ENCODE data around the gene ALDH4A1.
"Not testable (repeated sequence)": the region's sequence is repeated elsewhere in the genome, so short reads cannot be mapped to it uniquely, and the experiment has no call there.

Gene ALDH4A1

DNA sequence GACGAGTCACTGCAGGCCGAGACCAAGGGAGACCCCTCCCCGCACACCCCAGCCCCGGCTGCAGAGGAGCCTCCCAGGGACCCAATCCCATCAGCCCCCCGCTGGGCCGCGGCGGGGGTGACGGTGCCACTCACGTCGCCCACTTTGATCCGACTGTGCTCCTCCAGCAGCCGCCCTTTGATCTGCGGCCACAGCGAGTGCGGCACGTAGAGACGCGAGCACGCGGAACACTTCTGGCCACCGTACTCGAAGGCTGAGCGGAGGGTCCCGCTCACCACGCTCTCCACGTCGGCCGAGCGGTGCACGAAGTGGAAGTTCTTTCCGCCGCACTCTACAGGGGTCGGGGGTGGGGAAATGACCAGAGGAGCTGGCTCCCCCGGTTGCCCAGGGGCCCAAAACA is 25.1 kb downstream of the ALDH4A1 start:
- no peak for DNase-seq (ENCODE audit: low read depth)

GRCh38 chr1:18876210-18876609 is 26.1 kb downstream of the ALDH4A1 start:
- DNase-seq (ENCODE audit: low read depth): no peak

- DNase-seq (ENCODE audit: low read depth): no peak
These were observed 26.6 kb downstream of the ALDH4A1 start for GRCh38 chr1:18875796-18876128.

GRCh38 chr1:18875107-18875795 is 27.1 kb downstream of the ALDH4A1 start:
- DNase-seq (ENCODE audit: low read depth): peak; percentile 61

GRCh38 chr1:18874600-18874999 is 27.8 kb downstream of the ALDH4A1 start:
- no peak for DNase-seq (ENCODE audit: low read depth)

DNA sequence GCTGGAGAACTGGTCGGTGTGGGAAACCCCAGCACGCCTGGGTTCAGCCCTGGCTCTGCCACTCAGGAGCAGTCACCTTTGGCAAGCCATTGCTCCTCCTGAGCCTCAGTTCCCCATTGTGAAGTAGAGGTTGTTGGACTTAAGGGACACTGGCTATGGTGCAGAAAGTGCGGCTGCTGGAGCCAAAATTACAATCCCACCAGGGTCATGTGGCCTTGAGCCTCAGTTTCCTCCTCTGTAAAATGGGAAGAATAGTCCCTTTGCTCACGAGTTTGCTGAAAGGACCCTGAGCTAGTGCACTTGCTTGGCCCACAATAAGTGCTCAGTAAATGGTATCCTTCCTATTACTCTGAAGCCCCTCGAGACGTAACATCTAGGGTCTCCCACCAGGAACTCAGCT is 28.3 kb downstream of the ALDH4A1 start:
- no peak for DNase-seq (ENCODE audit: low read depth)

GRCh38 chr1:18872071-18872611 is 30.2 kb downstream of the ALDH4A1 start:
- no peak for DNase-seq (ENCODE audit: low read depth)

- no peak for DNase-seq (ENCODE audit: low read depth)
These were observed 30.8 kb downstream of the ALDH4A1 start for GRCh38 chr1:18871401-18872070.

GRCh38 chr1:18870957-18871356 is 31.4 kb downstream of the ALDH4A1 start:
- no peak for DNase-seq (ENCODE audit: low read depth)

DNA sequence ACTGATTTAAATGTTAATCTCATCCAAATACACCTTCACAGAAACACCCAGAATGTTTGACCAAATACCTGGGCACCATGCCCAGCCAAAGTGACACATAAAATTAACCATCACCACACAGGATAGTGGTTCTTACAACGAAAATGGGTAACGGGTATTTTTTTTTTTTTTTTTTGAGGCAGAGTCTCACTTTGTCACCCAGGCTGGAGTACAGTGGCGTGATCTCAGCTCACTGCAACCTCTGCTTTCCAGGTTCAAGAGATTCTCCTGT is 31.8 kb downstream of the ALDH4A1 start:
- not testable (repeated sequence) for DNase-seq (ENCODE audit: low read depth)

GRCh38 chr1:18869847-18870594 is 32.3 kb downstream of the ALDH4A1 start:
- no peak for DNase-seq (ENCODE audit: low read depth)

DNA sequence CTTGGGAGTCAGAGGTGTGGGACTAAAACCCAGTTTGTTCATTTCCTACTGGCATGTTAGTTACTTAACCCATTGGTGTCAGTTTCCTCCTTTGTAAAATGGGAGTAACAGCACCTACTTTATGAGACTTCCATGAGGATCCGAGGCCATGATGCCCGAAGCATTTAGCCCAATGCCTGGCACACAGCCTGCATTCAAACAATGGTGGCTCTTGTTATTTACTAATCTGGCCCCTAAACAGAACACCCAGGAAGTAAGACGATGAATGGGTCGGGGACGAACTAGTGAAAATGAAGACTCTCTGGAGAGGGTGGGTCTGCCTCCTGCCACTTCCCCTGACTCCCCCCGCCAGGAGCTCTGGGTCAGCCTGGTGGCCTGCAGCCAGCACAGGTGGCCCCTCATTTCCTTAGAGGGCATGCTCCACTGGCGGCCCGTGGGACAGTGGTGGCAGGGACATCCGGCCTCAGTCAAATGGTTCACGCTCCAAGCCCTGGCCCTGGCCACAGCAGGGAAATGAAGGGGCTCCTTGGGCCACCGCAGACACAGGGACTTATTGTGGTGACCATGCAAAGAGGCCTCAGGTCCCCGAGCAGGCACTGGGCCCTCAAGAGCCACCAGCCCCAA is 33.4 kb downstream of the ALDH4A1 start:
- no peak for DNase-seq (ENCODE audit: low read depth)

- DNase-seq (ENCODE audit: low read depth): no peak
These were observed 34.0 kb downstream of the ALDH4A1 start for GRCh38 chr1:18868354-18868753.

DNA sequence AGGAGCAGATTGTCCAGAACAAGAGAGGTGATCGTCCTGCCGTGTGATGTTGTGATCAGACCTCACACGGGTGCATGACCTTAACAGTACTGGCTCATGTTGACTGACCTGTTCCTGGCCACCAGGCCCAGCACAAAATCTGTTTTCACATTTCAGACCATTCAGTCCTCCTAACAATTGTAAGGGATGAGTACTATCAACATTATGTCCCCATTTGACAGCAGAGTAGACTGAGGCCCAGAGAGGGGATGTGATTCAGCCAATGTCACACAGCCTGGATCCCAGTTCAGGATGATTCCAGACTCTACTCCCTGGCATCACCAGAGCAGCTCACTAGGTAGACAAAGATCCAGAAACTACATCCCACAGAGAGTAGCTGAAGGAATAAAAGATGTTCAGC is 35.5 kb downstream of the ALDH4A1 start:
- DNase-seq (ENCODE audit: low read depth): no peak

- DNase-seq (ENCODE audit: low read depth): no peak
These were observed 36.0 kb downstream of the ALDH4A1 start for GRCh38 chr1:18866314-18866713.

GRCh38 chr1:18865176-18865575 is 37.2 kb downstream of the ALDH4A1 start:
- DNase-seq (ENCODE audit: low read depth): no peak

- DNase-seq (ENCODE audit: low read depth): no peak
These were observed 40.8 kb downstream of the ALDH4A1 start for GRCh38 chr1:18861590-18861989.

DNA sequence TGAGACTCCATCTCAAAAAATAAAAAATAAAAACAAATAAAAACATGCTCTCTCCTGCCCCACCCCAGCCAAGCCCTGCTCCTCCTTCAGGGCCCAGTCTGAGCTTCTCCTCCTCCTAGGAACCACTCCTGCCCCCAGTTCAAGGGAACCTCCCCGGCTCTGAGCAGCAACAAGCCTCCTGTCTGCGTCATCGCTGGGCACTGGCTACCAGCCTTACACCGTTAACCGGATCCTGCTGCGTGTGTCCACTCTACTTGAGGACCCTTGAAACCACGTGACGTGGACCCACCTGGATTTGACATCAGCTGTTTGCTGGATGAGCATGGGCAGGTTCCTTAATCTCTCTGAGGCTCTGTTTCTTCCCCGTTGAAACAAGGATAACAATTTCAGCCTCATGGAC is 41.3 kb downstream of the ALDH4A1 start:
- no peak for DNase-seq (ENCODE audit: low read depth)

DNA sequence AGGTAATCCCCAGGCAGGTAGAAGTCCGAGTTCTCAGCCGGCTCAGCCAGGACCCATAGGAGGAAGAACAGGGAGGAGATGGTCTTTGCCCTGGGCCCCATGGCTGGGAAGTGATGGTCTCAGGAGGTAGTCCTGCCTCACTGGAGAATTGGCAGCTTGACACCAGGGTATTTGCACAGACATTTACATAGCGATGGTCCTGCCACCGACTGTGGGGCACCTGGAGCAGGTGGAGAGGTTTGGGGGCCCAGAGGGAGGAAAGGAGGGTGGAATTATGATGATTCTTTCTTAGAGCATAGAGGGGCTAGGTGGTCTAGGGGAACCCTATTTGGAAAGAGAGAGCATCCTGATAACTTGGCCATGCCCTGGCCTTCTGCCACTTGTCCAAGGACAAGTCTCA is 42.8 kb downstream of the ALDH4A1 start, which contains the start of gene TAS1R2:
TSS of gene TAS1R2 (minus strand) at position 101 of the 400 bp plus-strand sequence. CDS start at position 101, 0 bp downstream.
- no peak for DNase-seq (ENCODE audit: low read depth)

- DNase-seq (ENCODE audit: low read depth): no peak
These were observed 44.2 kb downstream of the ALDH4A1 start for GRCh38 chr1:18858070-18858688.

- no peak for DNase-seq (ENCODE audit: low read depth)
These were observed 45.9 kb downstream of the ALDH4A1 start for GRCh38 chr1:18856435-18856834.

DNA sequence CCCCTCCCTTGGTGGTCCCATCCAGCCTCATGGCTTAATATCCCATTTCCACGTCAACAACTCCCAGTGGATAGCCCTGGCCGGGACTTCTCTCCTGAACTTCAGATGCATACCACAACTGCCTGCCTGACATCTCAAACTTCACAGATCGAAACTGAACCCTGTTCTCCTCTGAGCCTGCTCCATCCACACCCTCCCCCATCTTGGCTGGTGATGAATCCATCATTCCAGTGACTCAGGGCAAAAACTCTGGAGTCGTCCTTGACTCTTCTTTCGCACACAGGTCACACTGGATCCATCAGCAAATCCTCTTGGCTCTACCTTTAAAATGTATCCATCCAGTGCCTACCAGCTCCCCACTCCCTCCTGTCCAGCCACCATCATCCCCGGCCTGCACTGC is 46.8 kb downstream of the ALDH4A1 start:
- DNase-seq (ENCODE audit: low read depth): no peak

Measured in non-pigmented ciliary epithelial cell (primary cell).